Left forelimb (tissue), 1 donor: ENCODE data around the gene INPP5F.
A peak's percentile ranks its signal among the peaks of the same experiment; 100 is the strongest.
"Not testable (repeated sequence)": the region's sequence is repeated elsewhere in the genome, so short reads cannot be mapped to it uniquely, and the experiment has no call there.

Experiments used
- DNase-seq: peaks from one replicate; pipeline ENCODE4 v3.0.0-alpha.2; 2018; ENCODE audit warnings: low spot score

INPP5F gene

GRCh38 chr10:119742947-119743648 lies 17.2 kb downstream of the INPP5F start:
- no peak for DNase-seq

DNA sequence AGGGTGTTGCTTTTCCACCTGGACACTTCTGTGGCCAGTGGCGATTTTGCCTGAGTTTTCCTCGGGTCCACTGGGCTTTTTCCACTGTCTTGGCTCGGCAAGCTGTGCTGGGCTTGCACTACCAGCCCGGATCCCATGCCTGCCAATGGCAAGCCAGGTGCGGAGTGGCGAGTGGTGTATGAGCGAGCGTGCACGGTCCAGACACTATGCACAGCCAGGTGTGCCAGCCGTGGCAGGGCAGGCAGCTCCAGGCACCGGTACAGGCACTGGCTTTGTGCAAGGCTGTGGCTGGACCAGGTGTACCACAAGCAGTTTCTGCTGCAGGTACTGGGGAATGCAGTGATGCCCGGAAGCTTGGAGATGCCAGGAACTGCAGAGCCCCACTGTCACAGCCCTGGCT lies 22.1 kb downstream of the INPP5F start:
- no peak for DNase-seq

DNA sequence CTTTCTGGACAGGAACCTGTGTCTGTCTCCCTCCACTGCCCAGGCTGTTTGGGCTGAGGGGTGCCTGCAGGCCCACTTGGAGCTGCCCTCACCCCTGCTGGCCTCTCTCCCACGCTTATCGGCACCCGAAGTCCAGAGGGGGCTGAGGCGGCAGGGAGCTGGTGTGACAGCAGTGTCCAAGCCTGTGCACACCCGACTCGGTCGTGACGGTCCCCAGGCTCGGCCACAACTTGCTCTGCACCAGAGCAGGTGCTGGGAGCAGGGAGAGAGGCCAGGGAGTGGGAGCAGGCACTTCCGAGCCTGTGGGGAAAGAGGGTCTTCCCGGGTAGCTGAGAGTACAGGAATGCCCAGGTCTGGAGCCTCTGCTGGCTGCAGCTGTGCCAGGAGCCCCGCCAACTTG lies 23.0 kb downstream of the INPP5F start:
- DNase-seq = no peak

GRCh38 chr10:119749455-119749854 lies 23.6 kb downstream of the INPP5F start:
- DNase-seq = no peak

- peak; percentile 75 for DNase-seq
Measured at GRCh38 chr10:119750391-119751230, 24.8 kb downstream of the INPP5F start.

GRCh38 chr10:119753309-119753708 lies 27.5 kb downstream of the INPP5F start:
- DNase-seq = no peak

DNA sequence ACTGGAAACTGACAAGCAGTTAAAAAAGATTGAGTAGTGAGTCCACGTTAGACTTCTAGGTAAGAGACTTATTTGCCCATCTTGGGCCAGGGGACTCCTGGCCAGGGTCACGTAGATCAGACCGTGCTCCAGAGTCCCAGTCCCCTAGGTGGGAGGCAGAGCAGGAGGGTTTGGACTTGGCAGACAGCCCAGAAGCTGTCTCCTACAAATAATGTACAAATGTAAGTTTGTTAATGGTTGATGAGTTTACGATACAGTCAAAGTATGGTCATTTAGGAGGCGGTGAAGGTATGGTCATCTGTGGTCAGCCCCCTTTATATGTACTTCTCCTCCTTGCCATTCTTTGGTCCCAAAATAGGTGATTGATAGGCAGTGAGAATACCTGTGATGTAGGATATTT lies 28.2 kb downstream of the INPP5F start:
- DNase-seq = no peak

DNA sequence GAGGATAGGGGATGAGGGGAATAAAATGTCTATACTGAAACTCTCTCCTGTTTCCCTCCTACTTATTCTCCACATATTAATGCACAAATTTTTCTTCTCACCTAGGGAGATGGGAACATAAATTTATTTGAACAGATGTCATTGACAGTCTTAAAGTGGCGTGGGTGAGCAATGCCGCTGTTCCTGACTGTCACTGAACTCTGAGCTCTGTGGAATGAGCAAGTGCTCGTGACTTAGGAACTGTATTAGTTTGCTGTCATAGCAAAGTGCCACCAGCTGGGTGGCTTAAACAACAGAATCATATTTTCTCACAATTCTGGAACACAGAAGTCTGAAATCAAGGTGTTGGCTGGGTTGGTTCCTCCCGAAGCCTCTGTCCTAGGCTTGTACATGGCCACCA lies 29.1 kb downstream of the INPP5F start:
- DNase-seq = no peak

DNA sequence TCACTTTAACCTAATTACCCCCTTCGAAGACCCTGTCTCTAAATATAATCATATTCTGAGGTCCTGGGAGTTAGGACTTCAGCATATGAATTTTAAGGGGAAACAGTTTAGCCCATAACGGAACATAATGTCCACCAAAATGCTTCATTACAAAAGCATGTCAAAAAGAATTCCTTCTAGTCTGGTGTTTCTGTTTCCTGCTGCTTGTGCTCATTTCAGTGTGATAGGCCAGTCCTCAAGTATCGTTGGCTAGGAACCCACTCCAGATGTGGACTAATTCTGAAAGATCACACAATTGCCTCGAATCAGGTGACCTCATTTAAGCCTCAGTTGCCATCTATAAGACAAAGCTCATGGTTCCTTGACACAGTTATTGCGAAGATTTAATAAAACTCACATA lies 29.6 kb downstream of the INPP5F start:
- no peak for DNase-seq

DNA sequence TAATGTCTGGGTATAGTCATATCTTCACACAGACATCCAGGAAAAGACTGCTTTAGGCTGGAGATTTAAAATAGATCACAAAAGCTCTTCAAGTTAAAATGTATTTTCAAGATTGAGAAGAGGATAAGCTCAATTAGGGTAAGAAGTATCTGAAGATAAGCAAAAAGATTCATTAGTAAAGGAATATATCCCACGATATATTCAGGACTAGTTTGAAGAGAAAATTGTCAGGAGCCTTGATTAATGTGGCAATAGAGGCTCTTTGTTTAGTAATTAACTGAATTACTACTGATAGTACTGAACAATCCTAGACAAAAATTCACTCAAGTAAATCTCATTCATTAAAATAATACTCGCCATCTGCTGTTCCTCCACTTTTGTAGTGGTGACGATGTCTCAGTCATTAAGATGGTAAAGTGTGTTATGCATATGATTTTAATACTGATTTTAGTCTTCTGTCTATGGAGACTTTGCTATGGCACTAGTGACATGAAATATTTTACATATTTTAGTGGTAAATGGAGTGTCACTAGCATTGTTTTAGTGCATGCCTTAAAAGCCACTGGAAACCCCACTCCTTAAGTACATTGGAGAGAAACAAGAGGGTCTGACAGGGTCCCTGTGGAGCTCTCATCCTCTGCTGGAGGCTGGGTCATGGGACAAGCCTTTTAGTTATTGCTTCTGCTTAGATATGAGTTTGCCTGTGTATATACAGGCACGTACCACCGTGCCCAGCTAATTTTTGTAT lies 32.8 kb downstream of the INPP5F start:
- no peak for DNase-seq

DNA sequence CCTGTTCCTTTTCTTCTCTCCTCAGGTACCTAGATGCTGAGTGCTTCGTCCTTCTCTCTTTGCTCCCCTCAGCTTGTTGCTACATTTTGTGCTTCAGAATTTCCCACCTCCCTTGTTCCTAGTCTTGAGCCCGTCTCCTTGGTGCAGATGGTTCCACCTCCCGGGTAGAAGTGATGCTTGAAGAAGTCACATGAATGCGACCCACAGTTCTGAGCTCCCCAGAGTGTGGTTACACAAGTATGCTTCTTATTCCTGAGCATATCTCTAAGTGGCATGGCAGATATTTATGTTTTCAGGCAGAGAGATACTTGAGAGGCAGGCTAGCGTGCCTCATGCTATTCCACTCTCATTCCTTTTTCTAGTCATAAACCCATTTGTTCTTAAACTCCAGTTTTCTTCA lies 34.0 kb downstream of the INPP5F start:
- DNase-seq = no peak

- DNase-seq = no peak
Measured at GRCh38 chr10:119761106-119761505, 35.3 kb downstream of the INPP5F start.

GRCh38 chr10:119762035-119762434 lies 36.2 kb downstream of the INPP5F start:
- no peak for DNase-seq

GRCh38 chr10:119762805-119763798 lies 37.3 kb downstream of the INPP5F start:
- DNase-seq = no peak

DNA sequence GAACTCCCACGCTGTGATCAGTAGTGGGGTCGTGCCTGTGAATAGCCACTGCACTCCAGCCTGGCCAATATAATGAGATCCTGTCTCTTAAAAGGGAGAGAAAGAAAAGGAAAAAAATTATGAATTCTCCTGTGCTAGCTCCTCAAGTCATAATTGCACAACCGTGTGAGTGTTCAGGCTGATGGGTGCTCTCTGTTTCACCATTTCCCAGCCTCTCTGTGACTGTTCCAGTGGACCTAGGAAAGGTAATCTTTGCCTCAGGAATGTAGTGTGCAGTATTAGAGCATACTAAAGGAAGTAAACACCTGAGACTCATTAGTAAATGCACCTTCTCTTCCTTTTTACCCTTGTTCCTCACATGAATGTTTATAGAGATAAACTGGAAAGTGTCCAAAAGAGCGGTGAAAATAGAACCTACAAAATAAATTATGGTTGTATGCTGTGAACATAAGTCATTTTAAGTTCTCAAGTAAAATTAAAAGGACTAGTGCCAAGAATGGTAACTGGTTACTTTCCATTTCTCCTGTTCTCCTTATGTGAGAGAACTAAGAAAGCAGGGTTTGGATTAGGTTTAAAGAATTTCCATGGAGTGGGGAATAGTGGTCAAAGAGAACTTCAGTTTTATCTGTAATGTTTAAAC lies 42.7 kb downstream of the INPP5F start:
- no peak for DNase-seq

GRCh38 chr10:119769886-119770285 lies 44.0 kb downstream of the INPP5F start:
- no peak for DNase-seq

DNA sequence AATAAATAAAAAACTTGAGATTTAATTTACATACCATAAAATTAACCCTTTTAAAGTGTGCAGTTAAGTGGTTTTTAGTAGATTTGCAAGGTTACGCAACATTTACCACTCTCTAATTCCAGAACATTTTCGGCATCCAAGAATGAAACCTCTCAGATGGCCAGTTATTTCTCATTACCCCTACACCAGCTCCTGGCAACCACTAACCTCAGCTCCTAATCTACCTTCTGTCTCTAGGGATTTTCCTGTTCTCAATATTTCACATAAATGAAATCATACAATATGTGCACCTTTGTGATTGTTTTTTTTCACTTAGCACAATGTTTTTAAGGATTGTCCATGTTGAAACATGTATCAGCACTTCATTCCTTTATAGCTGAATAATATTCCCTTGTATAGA lies 45.1 kb downstream of the INPP5F start:
- DNase-seq = no peak

GRCh38 chr10:119772334-119772733 lies 46.5 kb downstream of the INPP5F start:
- no peak for DNase-seq

DNA sequence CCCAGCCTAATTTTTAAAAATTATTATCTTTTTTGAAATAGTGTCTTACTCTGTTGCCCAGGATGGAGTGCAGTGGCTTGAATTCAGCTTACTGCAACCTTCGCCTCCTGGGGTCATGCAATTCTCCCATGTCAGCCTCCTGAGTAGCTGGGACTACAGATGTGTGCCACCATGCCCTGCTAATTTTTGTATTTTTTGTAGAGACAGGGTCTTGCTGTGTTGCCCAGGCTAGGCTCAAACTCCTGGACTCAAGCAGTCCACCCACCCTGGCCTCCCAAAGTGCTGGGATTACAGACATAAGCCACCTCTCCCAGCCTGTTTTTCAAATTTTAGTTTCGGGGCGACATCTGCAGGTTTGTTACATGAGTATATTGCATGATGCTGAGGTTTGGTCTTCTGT lies 47.2 kb downstream of the INPP5F start:
- not testable (repeated sequence) for DNase-seq

GRCh38 chr10:119775529-119775928 lies 49.7 kb downstream of the INPP5F start:
- DNase-seq = no peak

DNA sequence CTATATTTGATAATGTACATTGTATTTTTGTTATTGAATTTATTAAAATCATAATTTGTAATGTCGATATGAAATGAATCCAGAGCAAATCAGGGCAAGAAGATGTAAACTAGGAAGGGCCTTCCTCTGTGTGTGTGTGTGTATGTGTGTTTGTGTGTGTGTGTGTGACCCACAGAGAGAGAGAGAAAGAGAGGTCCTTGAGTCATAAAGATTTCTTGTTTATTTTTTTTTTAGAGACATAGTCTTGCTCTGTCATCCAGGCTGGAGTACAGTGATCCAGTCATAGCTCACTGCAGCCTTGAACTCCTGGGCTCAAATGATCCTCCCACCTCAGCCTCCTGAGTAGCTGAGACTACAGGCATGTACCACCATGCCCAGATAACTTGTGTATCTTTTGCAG lies 50.7 kb downstream of the INPP5F start:
- DNase-seq = no peak
